Measurements from ENCODE around the gene DGKI. TPM values are rescaled to one million over a fixed set of nuclear protein-coding genes. Genes with fewer than 3 reads are reported as not detected.

Gene DGKI
- polyA plus RNA-seq, 1 experiment, result 1.4 TPM

- no peak for TF ChIP-seq CTCF (IDR thresholded peaks at IDR 0.05; ENCODE audit: insufficient read depth, low read depth, low read length)
- DNase-seq (ENCODE audit: low read depth), result no peak
- ChIA-PET POLR2A (no interaction called here), CTCF (no interaction called here)
- H3K4me3 ChIP-seq (ENCODE audit: low read depth, low read length), result no peak overlapping the region
- H3K27me3 ChIP-seq (ENCODE audit: control insufficient read depth, insufficient read depth, low read length), result no peaks in the 10 kb centered on the region
- H3K36me3 ChIP-seq (ENCODE audit: control insufficient read depth, insufficient read depth, low read length), result no peaks in the 10 kb centered on the region
These were observed 36.5 kb downstream of the DGKI start for GRCh38 chr7:137810248-137810647.

- ChIA-PET POLR2A (interaction anchor here (0.6 kb wide), 1 partner anchor 190 kb away, joined by 3 read pairs; no protein-coding TSS in a partner anchor), CTCF (interaction anchor here (1.0 to 1.6 kb wide), 2 partner anchors 9 to 12 kb away, joined by 3 read pairs; no protein-coding TSS in a partner anchor)
- no peak for DNase-seq (ENCODE audit: low read depth)
These were observed 41.9 kb downstream of the DGKI start for GRCh38 chr7:137804836-137805235.

GRCh38 chr7:137801491-137801890, 45.3 kb downstream of the DGKI start:
- DNase-seq (ENCODE audit: low read depth), result no peak
- no peaks in the 10 kb centered on the region for H3K27me3 ChIP-seq (ENCODE audit: control insufficient read depth, insufficient read depth, low read length)
- POLR2A ChIA-PET, result no interaction called here
- H3K4me3 ChIP-seq (ENCODE audit: low read depth, low read length), result no peak overlapping the region
- TF ChIP-seq CTCF (IDR thresholded peaks at IDR 0.05; ENCODE audit: insufficient read depth, low read depth, low read length), result no peak
- CTCF ChIA-PET, result interaction anchor here (0.8 to 1.5 kb wide), 3 partner anchors 13 to 145 kb away, joined by 3 to 6 read pairs (median 3); no protein-coding TSS in a partner anchor
- H3K36me3 ChIP-seq (ENCODE audit: control insufficient read depth, insufficient read depth, low read length), result no peaks in the 10 kb centered on the region

More at GRCh38 chr7:137804836-137805235, 41.9 kb downstream of the DGKI start:
- TF ChIP-seq CTCF (IDR thresholded peaks at IDR 0.05; ENCODE audit: insufficient read depth, low read depth, low read length), result no peak
- H3K36me3 ChIP-seq (ENCODE audit: control insufficient read depth, insufficient read depth, low read length), result no peaks in the 10 kb centered on the region
- H3K4me3 ChIP-seq (ENCODE audit: low read depth, low read length), result no peak overlapping the region
- H3K27me3 ChIP-seq (ENCODE audit: control insufficient read depth, insufficient read depth, low read length), result no peaks in the 10 kb centered on the region

GRCh38 chr7:137801003-137801402, 45.8 kb downstream of the DGKI start:
- ChIA-PET CTCF (interaction anchor here (1.5 kb wide), 1 partner anchor 20 kb away, joined by 6 read pairs; no protein-coding TSS in a partner anchor), POLR2A (no interaction called here)
- Histone ChIP-seq H3K27me3 (ENCODE audit: control insufficient read depth, insufficient read depth, low read length) (no peaks in the 10 kb centered on the region), H3K4me3 (ENCODE audit: low read depth, low read length) (no peak overlapping the region), H3K36me3 (ENCODE audit: control insufficient read depth, insufficient read depth, low read length) (no peaks in the 10 kb centered on the region)
- TF ChIP-seq CTCF (IDR thresholded peaks at IDR 0.05; ENCODE audit: insufficient read depth, low read depth, low read length), result no peak
- DNase-seq (ENCODE audit: low read depth), result no peak

- no peak for TF ChIP-seq CTCF (IDR thresholded peaks at IDR 0.05; ENCODE audit: insufficient read depth, low read depth, low read length)
- Histone ChIP-seq H3K4me3 (ENCODE audit: low read depth, low read length) (no peak overlapping the region), H3K36me3 (ENCODE audit: control insufficient read depth, insufficient read depth, low read length) (no peaks in the 10 kb centered on the region), H3K27me3 (ENCODE audit: control insufficient read depth, insufficient read depth, low read length) (no peaks in the 10 kb centered on the region)
- no peak for DNase-seq (ENCODE audit: low read depth)
- CTCF ChIA-PET, result no interaction called here
- POLR2A ChIA-PET, result no interaction called here
These were observed 48.6 kb downstream of the DGKI start for GRCh38 chr7:137798073-137798763.
